Fibroblast of villous mesenchyme (primary cell): Measurements from ENCODE around the gene BCL7A. TPM values are rescaled to one million over a fixed set of nuclear protein-coding genes. Genes with fewer than 3 reads are reported as not detected.

ENCODE experiments used
- DNase-seq: peaks from one replicate; pipeline ENCODE4 v3.0.0-alpha.2; 2010; ENCODE audit warnings: low read depth
- H3K4me3 ChIP-seq: 2 replicates; pipeline ENCODE4 v1.5.1; 2011; ENCODE audit warnings: low read depth, mild to moderate bottlenecking, low read length
- total RNA-seq: library from RNA; depleted of rRNA; stranded (reverse); fragments of >200 nt; gene quantifications from 2 replicates; pipeline ENCODE4 v1.2.3, GENCODE V29; 2012
- TF ChIP-seq, protein P1 (sequence below): IDR thresholded peaks from 2 replicates; pipeline ENCODE4 v1.5.1; 2012; ENCODE audit warnings: low read depth, mild to moderate bottlenecking, low read length; ENCODE audit not compliant: insufficient read depth

Gene BCL7A
- total RNA-seq, 1 donor: 3.9 TPM

DNA sequence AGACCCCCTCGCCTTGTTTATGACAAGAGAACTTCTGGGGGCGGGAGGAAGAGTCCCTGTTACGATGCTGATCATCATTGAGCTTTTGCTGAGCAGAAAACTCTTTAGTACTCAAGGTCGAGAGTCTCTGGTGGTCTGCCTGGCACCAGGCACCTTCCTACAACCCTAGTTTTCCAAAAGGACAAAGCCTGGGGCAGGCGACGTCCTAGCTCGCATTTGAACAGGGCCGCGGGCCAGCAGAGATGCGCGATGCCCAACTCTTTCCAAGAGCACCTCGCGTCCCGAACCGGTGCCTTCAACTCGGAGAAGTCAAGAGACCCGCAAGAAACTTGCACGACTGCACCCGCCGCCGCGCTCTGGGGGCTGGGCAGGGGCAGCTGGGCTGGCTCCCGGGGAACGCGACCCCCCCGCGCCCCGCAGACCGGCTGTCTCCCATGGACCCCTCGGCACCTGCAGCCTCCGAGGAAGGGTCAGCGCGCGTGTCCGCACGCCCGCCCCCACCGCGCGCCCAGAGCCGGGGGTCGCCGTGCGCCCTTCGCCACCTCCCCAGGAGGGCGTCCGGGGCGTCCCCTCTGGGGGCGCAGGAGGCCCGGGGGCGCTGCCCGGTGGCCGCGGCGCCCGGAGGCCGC, 377 bp upstream of the BCL7A start:
- peak overlapping the region; percentile 52 for H3K4me3 ChIP-seq
- TF ChIP-seq, protein P1, sequence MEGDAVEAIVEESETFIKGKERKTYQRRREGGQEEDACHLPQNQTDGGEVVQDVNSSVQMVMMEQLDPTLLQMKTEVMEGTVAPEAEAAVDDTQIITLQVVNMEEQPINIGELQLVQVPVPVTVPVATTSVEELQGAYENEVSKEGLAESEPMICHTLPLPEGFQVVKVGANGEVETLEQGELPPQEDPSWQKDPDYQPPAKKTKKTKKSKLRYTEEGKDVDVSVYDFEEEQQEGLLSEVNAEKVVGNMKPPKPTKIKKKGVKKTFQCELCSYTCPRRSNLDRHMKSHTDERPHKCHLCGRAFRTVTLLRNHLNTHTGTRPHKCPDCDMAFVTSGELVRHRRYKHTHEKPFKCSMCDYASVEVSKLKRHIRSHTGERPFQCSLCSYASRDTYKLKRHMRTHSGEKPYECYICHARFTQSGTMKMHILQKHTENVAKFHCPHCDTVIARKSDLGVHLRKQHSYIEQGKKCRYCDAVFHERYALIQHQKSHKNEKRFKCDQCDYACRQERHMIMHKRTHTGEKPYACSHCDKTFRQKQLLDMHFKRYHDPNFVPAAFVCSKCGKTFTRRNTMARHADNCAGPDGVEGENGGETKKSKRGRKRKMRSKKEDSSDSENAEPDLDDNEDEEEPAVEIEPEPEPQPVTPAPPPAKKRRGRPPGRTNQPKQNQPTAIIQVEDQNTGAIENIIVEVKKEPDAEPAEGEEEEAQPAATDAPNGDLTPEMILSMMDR: no peak
- DNase-seq: no peak

GRCh38 chr12:122022393-122023338, 982 bp downstream of the BCL7A start:
- no peak for DNase-seq
- peak overlapping the region; percentile 63 for H3K4me3 ChIP-seq
- TF ChIP-seq, protein P1: no peak

GRCh38 chr12:122023339-122024131, 1.9 kb downstream of the BCL7A start:
- DNase-seq: peak; percentile 71
- H3K4me3 ChIP-seq: peak overlapping the region; percentile 63
- TF ChIP-seq, protein P1: no peak

GRCh38 chr12:122024132-122024785, 2.6 kb downstream of the BCL7A start:
- TF ChIP-seq, protein P1: no peak
- no peak for DNase-seq
- H3K4me3 ChIP-seq: no peak overlapping the region

GRCh38 chr12:122026706-122027333, 5.1 kb downstream of the BCL7A start:
- no peak overlapping the region for H3K4me3 ChIP-seq
- TF ChIP-seq, protein P1: no peak
- no peak for DNase-seq
